NCI-H2081 (cell line): ENCODE results near the gene CTTN.

Source experiments
- DNase-seq, 2 experiments: peaks; one replicate each; lab custom pipeline; 2025; lab: John Stamatoyannopoulos, UW

Gene CTTN

GRCh38 chr11:70409871-70410270, 11.5 kb downstream of the CTTN start:
- no peak for DNase-seq

- DNase-seq: no peak
Observed at GRCh38 chr11:70410276-70411205, 12.2 kb downstream of the CTTN start.

GRCh38 chr11:70411713-70412452, 13.6 kb downstream of the CTTN start:
- no peak for DNase-seq

- DNase-seq: no peak
Observed at GRCh38 chr11:70413151-70413550, 14.8 kb downstream of the CTTN start.

GRCh38 chr11:70414341-70415100, 16.2 kb downstream of the CTTN start:
- no peak for DNase-seq

GRCh38 chr11:70415191-70415590, 16.9 kb downstream of the CTTN start:
- no peak for DNase-seq

GRCh38 chr11:70415642-70416395, 17.5 kb downstream of the CTTN start:
- DNase-seq: no peak

- DNase-seq: no peak
Observed at GRCh38 chr11:70416881-70417280, 18.6 kb downstream of the CTTN start.

GRCh38 chr11:70418130-70418529, 19.8 kb downstream of the CTTN start:
- DNase-seq: no peak

- no peak for DNase-seq
Observed at GRCh38 chr11:70419307-70420007, 21.1 kb downstream of the CTTN start.

- no peak for DNase-seq
Observed at GRCh38 chr11:70420008-70420464, 21.7 kb downstream of the CTTN start.

GRCh38 chr11:70420496-70420895, 22.2 kb downstream of the CTTN start:
- DNase-seq: no peak

GRCh38 chr11:70421123-70421522, 22.8 kb downstream of the CTTN start:
- DNase-seq: no peak

- no peak for DNase-seq
Observed at GRCh38 chr11:70422692-70423522, 24.6 kb downstream of the CTTN start.

- no peak for DNase-seq
Observed at GRCh38 chr11:70423523-70424505, 25.5 kb downstream of the CTTN start.

- no peak for DNase-seq
Observed at GRCh38 chr11:70424765-70425344, 26.5 kb downstream of the CTTN start.

GRCh38 chr11:70427436-70427835, 29.1 kb downstream of the CTTN start:
- DNase-seq: no peak

GRCh38 chr11:70428701-70429427, 30.5 kb downstream of the CTTN start:
- DNase-seq: no peak
